HG03442 (cell line): ENCODE data around the gene SIL1.

Experiments used
- ATAC-seq: cut with Tn5 transposase; IDR thresholded peaks from one replicate; pipeline ENCODE4 v1.9.1; 2021; ENCODE audit warnings: mild to moderate bottlenecking, moderate library complexity; ENCODE audit not compliant: unreplicated experiment

The SIL1 gene

DNA sequence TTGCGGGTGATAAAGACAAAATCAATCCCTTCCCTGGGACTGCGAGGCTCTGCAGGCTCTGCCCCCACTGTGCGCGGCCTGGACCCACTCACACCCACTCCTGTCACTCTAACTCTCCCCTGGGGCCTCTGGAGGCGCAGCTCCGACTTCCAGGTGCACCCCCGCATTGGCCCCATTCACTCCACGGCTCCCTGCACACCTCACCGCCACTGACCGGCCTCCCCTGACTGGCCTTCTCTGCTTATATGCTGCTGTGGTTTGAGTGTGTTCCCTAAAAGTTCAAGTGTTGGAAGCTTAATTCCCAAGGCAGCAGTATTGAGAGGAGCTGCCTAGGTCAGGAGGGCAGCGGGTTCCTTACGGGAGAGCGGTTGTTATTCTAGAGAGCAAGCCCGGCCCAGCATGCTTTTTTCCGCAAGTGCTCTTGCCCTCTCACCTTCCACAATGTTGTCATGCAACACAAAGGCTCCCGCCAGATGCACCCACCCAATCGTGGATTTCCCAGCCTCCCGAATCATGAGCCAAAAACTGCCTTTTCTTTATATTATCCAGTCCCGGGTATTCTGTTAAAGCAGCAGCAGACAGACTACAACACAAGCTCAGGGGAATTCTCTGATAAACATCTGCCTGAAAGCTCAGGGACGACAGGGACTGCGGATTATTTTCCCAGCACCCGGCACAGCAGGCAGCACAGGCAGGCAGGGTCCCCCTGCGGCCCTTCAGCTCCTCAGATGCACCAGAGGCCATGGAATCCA lies 249.5 kb downstream of the SIL1 start:
- no peak for ATAC-seq

DNA sequence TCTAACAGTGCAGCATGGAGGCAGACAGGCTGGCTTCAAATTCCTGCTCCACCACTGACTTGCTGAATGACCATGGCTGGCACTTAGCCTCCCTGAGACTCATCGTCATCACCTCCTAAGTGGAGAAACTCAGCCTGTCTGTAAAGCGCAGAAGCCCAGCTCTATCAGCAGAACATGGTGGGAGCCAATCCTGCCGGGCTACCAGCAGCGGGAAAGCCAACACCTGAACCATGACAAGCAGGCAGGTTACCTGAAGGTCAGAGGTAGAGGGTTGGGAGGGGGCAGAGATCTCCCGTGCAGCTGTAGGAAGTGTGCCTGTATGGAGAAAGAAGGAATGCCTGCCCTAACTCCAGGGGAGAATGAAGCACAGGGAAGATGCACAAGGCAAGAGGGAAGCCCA lies 250.4 kb downstream of the SIL1 start:
- no peak for ATAC-seq

DNA sequence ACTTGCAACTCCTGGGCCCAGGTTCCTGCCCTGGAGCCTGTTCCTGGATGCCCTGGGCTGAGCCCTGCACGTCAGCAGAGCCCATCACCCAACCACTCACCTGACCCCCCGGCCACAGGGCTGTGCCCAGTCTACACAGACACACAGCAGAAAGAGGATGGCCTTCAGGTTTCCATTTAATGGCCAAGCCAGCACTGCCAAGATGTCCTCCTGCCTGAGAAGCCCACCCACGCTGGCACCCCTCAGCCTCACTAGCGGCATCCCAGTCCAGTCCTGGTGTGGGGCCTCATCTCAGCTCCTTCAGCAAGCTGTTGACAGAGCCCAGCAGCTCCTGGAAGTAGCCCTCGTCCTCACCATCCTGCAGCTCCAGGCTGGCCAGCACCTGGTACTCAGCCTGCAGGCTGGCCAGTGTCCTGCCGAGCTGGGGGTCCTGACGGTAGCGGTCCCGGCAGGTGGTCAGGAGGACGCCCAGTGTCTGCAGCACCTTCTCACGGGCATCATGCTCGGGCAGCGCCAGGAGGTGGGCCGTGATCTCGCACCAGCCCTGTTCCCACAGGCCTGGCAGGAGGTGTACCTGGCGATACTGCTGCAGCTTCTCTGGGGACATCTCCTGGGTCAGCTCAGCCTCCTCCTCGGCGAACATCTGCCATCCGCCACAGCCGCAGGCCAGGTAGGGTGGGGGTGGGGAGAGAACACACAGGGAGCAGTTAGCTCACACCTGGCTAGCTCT lies 251.2 kb downstream of the SIL1 start:
- no peak for ATAC-seq

DNA sequence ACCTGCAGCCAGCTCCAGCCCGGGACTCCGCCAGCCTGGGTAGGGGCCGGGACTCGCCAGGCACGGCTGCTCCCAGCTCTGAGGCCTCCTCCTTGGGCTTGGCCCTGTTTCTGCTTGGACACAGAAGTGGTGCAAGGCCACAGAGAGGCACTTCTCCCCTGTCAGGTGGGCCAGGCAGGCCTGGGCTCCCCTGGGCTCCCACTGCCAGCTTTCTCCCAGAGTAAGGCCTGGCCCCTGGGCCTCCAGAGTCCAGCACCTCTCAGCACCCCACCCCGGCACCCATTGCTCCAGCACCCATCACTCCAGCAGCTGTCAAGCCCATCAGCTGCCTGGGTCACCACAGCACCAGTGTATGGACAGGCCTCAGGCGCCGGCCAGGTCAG lies 251.9 kb downstream of the SIL1 start:
- no peak for ATAC-seq

DNA sequence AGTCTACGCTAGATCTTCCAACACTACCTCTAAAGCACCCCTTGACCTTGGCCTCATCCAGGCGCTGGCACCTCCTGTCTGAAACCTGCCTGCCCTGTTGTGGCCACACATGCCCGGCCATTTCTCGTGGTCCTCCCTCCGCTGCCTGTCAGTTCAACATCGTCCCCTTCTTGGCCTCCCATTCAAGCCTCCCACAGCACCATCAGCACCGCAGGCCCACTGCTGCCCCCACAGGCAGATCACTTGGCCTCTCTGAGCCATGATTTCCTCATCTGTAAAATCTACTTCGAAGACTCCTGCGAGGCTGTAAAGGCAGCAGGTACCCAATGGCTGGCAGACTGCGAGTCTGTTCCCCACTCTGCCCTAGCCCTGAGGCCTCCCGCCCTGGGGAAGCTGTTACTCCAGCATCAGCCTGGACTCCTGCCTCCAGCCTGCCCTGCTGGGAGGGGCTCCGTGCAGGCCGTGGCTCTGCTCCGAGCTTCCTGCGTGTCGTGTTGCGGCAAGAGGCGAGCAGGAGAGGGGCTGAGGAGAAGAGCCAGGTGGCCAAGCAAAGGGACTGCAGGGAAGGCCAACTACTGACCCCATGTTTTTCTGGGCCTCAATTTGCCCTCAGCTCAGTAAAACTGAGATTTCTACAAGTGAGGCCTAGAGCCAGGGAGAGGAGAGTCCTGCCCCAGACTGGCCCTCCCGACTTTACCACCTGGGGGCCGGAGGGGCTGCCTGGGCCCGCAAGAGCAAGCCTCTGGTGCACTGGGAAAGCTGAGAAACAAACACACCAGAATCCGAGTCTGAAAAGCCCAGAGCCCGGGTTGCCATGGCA lies 252.5 kb downstream of the SIL1 start:
- no peak for ATAC-seq

DNA sequence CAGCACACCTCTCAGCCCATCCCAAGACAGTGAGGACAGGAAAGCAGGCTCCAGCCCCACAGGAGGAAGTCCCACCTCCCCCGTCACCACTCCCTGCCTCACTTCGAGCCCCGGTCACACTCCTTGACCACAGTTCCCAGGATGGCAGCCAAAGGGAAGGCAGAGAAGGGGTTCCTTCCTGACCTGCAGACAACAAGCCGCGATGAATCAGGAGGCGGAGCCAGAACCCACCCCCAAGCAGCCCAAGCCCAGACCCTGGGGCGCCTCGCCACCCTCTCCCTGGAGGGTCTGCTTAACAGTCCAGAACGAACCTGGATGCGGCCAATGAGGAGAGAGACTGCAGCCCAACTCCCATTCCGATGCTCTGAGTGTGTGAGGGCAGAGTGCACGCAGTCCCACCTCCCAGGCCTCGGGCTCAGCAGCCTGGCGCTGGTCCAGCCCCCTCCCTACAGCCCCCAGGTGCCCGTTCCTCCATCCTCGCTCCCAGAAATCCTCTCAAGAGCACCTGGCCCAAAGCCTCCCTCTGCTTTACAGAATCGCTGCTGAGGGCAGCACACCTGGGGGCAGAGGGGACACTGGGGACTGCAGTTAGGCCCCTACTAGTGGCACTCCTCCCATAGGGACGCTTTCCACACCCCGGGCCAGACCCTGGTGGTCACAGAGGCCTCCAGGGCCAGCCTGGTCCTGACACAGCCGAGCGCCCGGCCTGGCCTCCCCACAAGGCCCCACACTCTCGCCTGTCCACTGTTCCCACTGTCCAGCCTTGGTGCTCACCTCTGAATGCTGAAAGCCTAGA lies 253.4 kb downstream of the SIL1 start:
- no peak for ATAC-seq

DNA sequence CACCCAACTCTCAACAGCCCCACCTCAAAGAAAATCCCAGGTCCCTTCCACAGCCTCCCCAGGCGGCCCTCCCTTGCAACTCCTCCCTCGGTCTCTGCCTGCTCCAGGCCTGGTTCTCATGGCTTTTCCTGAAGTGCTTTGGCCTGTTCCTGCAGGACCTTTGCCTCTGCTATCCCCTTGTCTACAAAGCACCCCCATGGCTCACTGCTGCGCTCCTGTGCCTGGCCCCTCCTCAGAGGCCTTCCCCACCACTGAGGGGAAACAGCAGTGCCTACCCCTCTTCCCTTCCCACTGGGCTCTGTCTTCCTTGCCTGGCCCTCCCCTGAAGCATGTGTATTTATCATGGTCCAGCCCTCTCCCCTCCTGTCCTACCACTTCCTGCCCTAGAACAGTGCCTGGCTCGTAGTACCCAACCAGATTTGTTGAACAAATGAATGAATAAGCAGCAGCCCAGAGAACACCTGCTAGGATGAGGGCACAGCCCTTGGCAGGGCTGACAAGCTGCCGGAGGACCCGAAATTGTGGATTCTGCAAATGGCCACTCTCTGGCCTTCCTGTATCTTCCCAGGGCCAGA lies 254.5 kb downstream of the SIL1 start:
- ATAC-seq: no peak

DNA sequence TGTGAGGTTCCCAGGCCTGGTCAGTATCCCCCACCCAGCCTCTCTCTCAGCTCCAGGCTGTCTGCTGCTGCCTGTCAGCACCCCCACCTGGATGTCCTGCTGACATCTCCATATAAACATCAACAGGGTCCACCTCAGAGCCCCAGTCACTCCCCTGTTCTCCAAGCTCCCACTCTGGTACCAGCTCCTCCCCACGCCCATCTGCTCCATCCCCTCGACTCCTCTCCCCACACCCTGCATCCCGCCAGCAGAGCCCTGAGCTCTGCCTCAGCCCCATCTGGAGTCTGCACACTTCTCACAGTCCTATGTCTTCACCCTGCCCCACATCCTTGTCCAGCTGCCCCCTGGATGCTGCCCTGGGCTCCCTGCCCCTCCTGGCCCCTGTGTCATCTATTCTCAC lies 255.3 kb downstream of the SIL1 start:
- ATAC-seq: no peak

DNA sequence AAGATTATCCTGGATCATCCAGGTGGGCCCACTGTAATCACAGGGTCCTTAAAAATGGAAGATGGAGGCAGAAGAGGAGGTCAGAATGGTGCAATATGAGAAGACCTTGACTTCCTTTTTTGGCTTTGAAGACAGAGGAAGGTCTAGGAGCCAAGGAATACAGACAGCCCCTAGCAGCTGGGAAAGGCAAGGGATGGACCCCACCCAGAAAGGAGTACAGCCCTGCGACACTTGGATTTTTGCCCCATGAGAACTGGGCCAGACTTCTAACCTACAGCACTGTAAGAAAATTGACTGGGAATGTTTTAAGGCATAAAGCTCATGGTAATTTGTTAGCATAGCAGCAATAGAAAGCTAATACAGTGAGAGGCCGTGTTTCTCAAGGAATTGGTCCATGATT lies 256.1 kb downstream of the SIL1 start:
- no peak for ATAC-seq

DNA sequence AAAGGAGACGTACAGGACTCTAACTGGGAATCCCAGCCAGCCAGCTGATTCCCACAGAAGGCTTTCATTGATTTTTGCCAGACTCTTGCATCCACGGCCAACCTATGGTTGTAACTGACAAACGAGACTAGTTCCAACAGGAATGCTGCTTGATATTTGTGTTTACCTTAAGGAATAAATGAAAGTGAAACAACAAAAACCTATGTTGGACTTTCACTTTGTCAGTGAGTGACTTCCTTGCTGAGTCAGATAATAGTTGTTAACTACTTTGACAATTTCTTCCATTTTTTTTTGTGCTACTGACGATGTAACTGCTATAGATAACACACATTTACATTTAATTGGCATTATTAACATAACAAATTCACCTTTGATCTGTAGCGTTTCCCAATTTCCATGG lies 259.6 kb downstream of the SIL1 start:
- no peak for ATAC-seq

DNA sequence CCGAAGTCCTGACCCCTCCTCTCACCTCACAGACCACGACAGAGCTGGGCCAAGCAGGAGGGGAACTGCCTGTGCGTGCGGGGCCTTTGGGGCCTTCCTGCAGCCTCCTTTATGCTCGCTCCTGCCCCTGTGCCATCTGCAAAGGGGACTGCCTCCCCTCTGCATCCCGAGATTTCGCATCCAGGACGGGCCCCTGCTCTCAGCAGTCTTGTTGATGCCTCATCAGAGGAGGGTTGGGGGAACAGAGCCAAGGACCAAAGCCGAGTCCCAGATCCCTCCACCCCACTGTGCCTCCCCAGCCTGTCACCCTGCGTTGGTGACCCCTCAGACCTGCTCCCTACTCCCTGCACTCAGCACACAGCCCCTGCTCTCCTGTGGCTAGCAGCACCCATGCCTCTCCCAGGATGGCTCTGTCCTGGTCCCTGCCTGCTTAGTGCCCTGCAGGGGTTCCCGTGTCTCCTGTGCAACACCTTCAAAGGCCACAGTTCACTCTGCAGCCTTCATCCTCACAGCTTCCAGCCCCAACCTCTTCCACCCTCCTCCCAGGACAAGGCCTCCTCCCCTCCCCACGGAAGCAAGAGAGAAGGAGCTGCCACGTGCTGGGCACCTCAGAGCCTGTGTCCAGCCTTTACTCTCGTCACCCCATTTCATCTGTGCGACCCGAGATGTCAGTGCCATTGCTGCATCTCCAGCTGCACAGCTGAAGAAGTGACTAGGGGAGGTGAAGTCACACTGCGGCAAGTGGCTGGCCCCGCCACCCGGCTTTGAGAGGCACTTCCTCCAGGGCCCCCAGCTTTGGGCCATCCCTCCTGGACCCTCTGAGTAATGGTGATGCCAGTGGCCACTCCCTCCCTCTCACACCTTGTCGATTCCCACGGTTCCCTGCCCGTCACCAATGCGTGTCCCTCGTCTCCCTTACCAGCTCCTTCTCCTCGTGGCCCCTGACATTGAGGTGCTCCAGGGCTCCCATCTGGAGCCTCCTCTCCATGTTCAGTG lies 260.5 kb downstream of the SIL1 start:
- ATAC-seq: no peak

DNA sequence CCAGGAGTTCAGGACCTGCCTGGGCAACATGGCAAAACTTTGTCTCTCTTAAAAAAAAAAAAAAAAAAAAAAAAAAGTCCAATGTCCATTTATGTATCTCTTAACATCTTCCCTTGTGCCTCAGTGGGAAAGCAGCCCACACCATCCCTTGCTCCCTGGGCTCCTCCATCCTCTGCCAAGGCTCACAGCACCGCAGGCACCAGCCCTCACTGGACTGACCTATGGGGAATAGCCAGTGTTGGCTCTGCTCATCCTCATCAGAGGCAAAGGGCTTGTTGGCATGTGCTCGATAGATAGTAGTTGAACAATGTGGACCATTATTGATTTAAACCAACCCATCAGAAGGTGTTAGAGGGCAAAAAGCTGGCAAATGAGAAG lies 261.2 kb downstream of the SIL1 start:
- ATAC-seq: no peak

DNA sequence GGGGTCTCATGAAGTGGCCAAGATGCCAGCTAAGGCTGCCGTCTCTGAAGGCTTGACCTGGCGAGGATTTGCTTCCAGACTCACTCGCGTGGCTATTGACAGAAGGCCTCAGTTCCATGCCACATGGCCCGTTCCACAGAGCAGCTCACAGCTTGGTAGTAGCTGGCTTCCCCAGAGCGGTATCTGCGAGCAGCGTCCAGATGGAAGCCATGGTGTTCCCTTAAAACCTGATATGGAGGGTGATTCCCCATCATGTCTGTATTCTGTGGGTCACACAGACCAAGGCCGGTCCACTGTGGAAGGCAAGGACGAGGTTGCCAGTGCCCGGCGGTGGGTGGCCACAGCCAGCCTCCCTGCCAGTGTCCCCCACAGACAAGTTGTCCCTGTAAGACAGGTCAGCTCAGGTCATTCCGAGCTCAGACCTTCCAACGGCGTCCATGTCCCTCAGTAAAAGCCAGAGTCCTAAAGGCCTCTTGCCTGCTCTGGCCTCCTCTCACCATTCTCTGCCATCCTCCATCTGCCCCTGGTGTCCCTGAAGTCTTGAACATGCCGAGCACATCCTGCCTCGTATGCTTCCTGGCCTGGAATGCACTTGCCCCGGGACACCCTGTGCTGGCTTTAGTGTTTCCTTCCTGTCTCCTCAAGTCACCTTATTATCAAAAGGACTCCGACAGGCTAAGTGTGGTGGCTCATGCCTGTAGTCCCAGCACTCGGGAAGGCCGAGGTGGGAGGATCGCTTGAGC lies 261.8 kb downstream of the SIL1 start:
- no peak for ATAC-seq

DNA sequence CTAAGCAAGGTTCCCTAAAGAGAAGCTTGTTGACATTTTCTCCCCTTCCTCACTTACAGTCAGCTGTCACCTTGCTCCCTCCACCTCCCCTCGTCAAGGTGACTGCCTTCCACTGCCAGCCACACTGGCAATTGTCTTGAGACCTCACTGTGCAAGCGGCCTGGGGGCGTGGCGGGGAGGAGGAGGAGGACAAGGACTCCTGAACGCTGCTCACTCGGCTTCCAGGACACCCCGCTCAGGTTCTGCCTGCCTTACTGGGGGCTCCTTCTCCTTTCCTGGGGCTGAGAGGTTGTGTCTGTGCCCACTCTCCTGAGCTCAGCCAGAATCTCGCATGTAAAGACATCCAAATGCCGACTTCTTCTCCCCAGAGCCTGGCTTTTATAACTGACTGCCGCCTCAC lies 262.7 kb downstream of the SIL1 start:
- no peak for ATAC-seq

DNA sequence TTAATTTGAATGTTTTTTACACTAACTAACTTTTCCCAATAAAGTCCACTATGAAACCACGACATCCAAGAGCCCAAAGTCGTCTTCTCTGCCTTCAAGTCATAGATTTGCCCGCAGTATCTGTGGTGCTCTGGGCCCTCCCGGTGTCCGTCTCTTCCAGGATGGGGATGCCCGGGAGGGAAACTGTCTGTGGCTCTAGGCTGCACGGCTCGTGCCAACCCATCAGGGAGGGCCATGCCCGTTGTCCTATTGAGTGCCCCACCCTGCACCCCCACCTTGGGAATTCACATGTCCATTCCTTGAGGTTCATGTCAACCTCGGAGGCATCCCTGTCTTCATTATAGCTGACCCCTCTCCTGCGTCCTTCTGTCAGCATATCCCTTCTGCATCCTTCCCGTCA lies 263.2 kb downstream of the SIL1 start:
- no peak for ATAC-seq

DNA sequence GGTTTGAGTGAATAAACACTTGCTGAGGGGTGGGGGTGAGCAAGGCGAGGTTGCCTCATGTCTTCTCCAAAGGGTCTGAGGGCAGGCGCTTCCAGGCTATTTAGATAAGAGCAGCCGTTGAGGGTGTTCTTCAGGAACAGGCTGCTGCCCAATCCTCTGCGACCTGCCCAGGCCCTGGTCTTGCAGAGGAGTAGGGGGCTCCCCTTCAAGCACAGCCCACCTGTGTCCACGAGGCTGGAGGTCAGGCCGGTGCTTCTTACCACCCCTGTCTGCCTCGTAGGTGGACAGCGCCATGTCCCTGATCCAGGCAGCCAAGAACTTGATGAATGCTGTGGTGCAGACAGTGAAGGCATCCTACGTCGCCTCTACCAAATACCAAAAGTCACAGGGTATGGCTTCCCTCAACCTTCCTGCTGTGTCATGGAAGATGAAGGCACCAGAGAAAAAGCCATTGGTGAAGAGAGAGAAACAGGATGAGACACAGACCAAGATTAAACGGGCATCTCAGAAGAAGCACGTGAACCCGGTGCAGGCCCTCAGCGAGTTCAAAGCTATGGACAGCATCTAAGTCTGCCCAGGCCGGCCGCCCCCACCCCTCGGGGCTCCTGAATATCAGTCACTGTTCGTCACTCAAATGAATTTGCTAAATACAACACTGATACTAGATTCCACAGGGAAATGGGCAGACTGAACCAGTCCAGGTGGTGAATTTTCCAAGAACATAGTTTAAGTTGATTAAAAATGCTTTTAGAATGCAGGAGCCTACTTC lies 264.5 kb downstream of the SIL1 start:
- no peak for ATAC-seq

DNA sequence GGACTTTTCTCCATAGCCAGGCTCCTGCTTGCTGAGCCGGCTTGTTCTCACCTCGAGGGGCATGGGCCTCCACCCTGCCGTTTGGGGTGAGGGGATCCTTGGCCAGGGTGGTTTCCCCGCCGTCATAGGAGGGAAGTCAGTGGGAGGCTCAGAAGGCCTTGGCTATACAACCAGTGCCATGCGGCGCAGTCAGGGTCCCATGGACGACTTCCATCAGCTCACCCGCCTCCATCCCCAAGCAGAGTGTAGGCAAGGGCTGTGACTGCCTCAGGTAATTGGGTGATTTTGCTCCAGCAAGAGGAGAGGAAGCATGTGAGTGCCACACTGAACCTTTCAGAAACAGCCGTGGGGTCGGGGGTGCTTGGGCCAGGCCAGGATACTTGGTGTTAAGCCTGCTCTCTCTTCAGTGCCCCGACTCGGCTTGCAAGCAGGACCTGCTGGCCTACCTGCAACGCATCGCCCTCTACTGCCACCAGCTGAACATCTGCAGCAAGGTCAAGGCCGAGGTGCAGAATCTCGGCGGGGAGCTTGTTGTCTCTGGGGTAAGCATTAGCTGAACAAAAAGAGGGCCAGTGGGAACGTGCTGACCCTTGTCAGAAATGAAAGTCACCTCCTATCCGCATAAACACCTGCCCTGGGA lies 265.9 kb downstream of the SIL1 start:
- ATAC-seq: no peak
